Lower lobe of right lung (tissue), 2 donors: ENCODE data around the gene L3MBTL4. TPM values are rescaled to one million over a fixed set of nuclear protein-coding genes. Genes with fewer than 3 reads are reported as not detected.

Experiments
- ATAC-seq, 2 donors: fragments of 200-7000 bp; cut with Tn5 transposase; one replicate each; pipeline ENCODE4 v1.9.1; 2020 to 2022; ENCODE audit warnings: mild to moderate bottlenecking in 2 of 2, moderate library complexity in 2 of 2
- DNase-seq: peaks from one replicate; pipeline ENCODE4 v3.0.0-alpha.2; 2020
- H3K27ac ChIP-seq: fragments of 200-600 bp; one replicate; pipeline ENCODE4 v1.8.0; 2022
- H3K27me3 ChIP-seq: fragments of 200-600 bp; one replicate; pipeline ENCODE4 v1.8.0; 2022; ENCODE audit warnings: low read depth
- H3K36me3 ChIP-seq: fragments of 200-600 bp; one replicate; pipeline ENCODE4 v1.8.0; 2022; ENCODE audit warnings: mild to moderate bottlenecking
- H3K4me1 ChIP-seq: fragments of 200-600 bp; one replicate; pipeline ENCODE4 v1.8.0; 2022
- H3K4me3 ChIP-seq: fragments of 200-600 bp; one replicate; pipeline ENCODE4 v1.8.0; 2022; ENCODE audit warnings: mild to moderate bottlenecking
- H3K9me3 ChIP-seq: fragments of 200-600 bp; one replicate; pipeline ENCODE4 v1.8.0; 2022
- intact Hi-C: fragments of 100-400 bp; cut with DNase I; formaldehyde crosslinking; loops from one replicate; pipeline ENCODE4 v1.11.0; 2022
- total RNA-seq: library from RNA; stranded (reverse); fragmentation: NEBNext Ultra II Directional; extraction: Animal tissue kit (Norgen Biotek cat#: 25700); gene quantifications from one replicate; pipeline ENCODE4 v1.2.1, GENCODE V29; 2021
- TF ChIP-seq, protein P1 (sequence below): fragments of 200-600 bp; IDR thresholded peaks from one replicate; pipeline ENCODE4 v1.8.0; 2022; ENCODE audit warnings: antibody characterized with exemption, mild to moderate bottlenecking
- donor health status: DM: no; HTN: yes; CAD: no; lungs with severe emphysema.

Gene L3MBTL4
- total RNA-seq, 1 donor from 2014 or later: 16.9 TPM

DNA sequence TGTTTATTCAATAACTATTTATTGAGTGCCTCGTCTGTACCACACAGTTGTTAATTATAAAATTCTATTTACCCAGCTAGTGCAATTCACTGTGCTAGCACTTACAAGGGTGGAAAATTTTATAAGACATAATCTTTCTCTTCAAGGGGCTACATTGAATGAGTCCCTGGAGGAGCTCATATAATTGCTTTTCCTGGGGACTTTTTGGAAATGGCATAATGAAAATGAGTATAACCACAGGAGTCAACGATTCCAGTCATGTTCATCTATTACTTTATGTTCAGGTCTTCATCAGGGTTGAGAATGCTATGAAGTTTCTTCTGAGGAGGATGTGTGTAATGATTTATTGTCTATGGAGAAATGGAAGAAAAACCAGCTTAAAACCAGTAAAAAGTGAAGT, 466.5 kb downstream of the L3MBTL4 start:
- no peak for ATAC-seq
- H3K4me3 ChIP-seq: no peak overlapping the region
- no peak for DNase-seq
- TF ChIP-seq, protein P1, sequence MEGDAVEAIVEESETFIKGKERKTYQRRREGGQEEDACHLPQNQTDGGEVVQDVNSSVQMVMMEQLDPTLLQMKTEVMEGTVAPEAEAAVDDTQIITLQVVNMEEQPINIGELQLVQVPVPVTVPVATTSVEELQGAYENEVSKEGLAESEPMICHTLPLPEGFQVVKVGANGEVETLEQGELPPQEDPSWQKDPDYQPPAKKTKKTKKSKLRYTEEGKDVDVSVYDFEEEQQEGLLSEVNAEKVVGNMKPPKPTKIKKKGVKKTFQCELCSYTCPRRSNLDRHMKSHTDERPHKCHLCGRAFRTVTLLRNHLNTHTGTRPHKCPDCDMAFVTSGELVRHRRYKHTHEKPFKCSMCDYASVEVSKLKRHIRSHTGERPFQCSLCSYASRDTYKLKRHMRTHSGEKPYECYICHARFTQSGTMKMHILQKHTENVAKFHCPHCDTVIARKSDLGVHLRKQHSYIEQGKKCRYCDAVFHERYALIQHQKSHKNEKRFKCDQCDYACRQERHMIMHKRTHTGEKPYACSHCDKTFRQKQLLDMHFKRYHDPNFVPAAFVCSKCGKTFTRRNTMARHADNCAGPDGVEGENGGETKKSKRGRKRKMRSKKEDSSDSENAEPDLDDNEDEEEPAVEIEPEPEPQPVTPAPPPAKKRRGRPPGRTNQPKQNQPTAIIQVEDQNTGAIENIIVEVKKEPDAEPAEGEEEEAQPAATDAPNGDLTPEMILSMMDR: no peak
- no peaks in the 10 kb centered on the region for H3K9me3 ChIP-seq
- H3K4me1 ChIP-seq: no peaks in the 10 kb centered on the region
- no peak overlapping the region for H3K27ac ChIP-seq
- H3K27me3 ChIP-seq: no peaks in the 10 kb centered on the region
- intact Hi-C loops: no loop called here
- no peaks in the 10 kb centered on the region for H3K36me3 ChIP-seq

DNA sequence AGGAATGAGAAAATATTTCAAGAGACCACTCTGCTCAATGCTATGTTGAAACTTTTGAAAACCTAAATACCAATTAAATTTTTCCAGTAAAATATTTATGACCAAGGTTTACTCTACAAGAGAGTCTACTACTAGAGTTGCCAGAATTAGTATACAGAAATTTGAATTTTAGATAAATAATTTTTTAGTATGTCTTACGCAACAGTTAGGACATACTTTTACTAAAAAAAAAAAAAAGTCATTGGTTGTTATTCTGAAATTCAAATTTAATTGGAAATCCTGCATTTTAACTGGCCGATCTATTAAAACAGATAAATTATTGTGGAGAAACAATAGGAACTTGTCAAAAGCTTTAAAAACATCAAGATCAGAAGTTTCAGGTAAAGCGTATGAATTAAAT, 470.3 kb downstream of the L3MBTL4 start:
- no peaks in the 10 kb centered on the region for H3K4me1 ChIP-seq
- intact Hi-C loops: no loop called here
- TF ChIP-seq, protein P1: no peak
- H3K27me3 ChIP-seq: no peaks in the 10 kb centered on the region
- no peak overlapping the region for H3K4me3 ChIP-seq
- ATAC-seq: no peak
- H3K9me3 ChIP-seq: no peaks in the 10 kb centered on the region
- no peak for DNase-seq
- H3K36me3 ChIP-seq: no peaks in the 10 kb centered on the region
- H3K27ac ChIP-seq: no peak overlapping the region

- intact Hi-C loops: no loop called here
- Histone ChIP-seq H3K4me1 (no peaks in the 10 kb centered on the region), H3K27ac (no peak overlapping the region), H3K4me3 (no peak overlapping the region), H3K27me3 (no peaks in the 10 kb centered on the region), H3K9me3 (no peaks in the 10 kb centered on the region), H3K36me3 (no peaks in the 10 kb centered on the region)
- TF ChIP-seq, protein P1: no peak
- DNase-seq (no peak), ATAC-seq (no peak)
Measured at GRCh38 chr18:5943514-5943913, 471.2 kb downstream of the L3MBTL4 start.

GRCh38 chr18:5942591-5942990, 472.1 kb downstream of the L3MBTL4 start:
- Histone ChIP-seq H3K36me3 (no peaks in the 10 kb centered on the region), H3K27ac (no peak overlapping the region), H3K4me1 (no peaks in the 10 kb centered on the region), H3K27me3 (no peaks in the 10 kb centered on the region), H3K9me3 (no peaks in the 10 kb centered on the region), H3K4me3 (no peak overlapping the region)
- TF ChIP-seq, protein P1: no peak
- ATAC-seq (no peak), DNase-seq (no peak)
- intact Hi-C loops: no loop called here

- TF ChIP-seq, protein P1: no peak
- H3K36me3 ChIP-seq: no peaks in the 10 kb centered on the region
- no peak overlapping the region for H3K4me3 ChIP-seq
- no peaks in the 10 kb centered on the region for H3K27me3 ChIP-seq
- intact Hi-C loops: no loop called here
- ATAC-seq (no peak), DNase-seq (no peak)
- no peaks in the 10 kb centered on the region for H3K9me3 ChIP-seq
- H3K27ac ChIP-seq: no peak overlapping the region
- no peaks in the 10 kb centered on the region for H3K4me1 ChIP-seq
Measured at GRCh38 chr18:5941890-5942289, 472.8 kb downstream of the L3MBTL4 start.
